ENCODE measurements around the gene MEOX1.
"Not testable (repeated sequence)": the region's sequence is repeated elsewhere in the genome, so short reads cannot be mapped to it uniquely, and the experiment has no call there.

Gene MEOX1

GRCh38 chr17:43618276-43618675 lies 43.4 kb downstream of the MEOX1 start:
- no peak for DNase-seq (ENCODE audit: low read depth in 2 of 2)

GRCh38 chr17:43616852-43617251 lies 44.9 kb downstream of the MEOX1 start:
- no peak for DNase-seq (ENCODE audit: low read depth in 2 of 2)

- DNase-seq (ENCODE audit: low read depth in 2 of 2) = no peak
Measured at GRCh38 chr17:43616421-43616820, 45.3 kb downstream of the MEOX1 start.

GRCh38 chr17:43616029-43616351 lies 45.7 kb downstream of the MEOX1 start:
- DNase-seq (ENCODE audit: low read depth in 2 of 2) = no peak

GRCh38 chr17:43615330-43616028 lies 46.2 kb downstream of the MEOX1 start:
- no peak for DNase-seq (ENCODE audit: low read depth in 2 of 2)

- no peak for DNase-seq (ENCODE audit: low read depth in 2 of 2)
Measured at GRCh38 chr17:43614561-43614960, 47.2 kb downstream of the MEOX1 start.

- no peak for DNase-seq (ENCODE audit: low read depth in 2 of 2)
Measured at GRCh38 chr17:43613917-43614316, 47.8 kb downstream of the MEOX1 start.

- no peak for DNase-seq (ENCODE audit: low read depth in 2 of 2)
Measured at GRCh38 chr17:43612515-43612914, 49.2 kb downstream of the MEOX1 start.

- DNase-seq (ENCODE audit: low read depth in 2 of 2) = no peak
Measured at GRCh38 chr17:43611230-43611969, 50.3 kb downstream of the MEOX1 start.

GRCh38 chr17:43609613-43610385 lies 51.9 kb downstream of the MEOX1 start:
- no peak for DNase-seq (ENCODE audit: low read depth in 2 of 2)

GRCh38 chr17:43608313-43608712 lies 53.4 kb downstream of the MEOX1 start:
- peak; percentile 12 to 35 for DNase-seq (ENCODE audit: low read depth in 2 of 2)

GRCh38 chr17:43604549-43604948 lies 57.2 kb downstream of the MEOX1 start:
- no peak for DNase-seq (ENCODE audit: low read depth in 2 of 2)

- no peak for DNase-seq (ENCODE audit: low read depth in 2 of 2)
Measured at GRCh38 chr17:43603321-43603720, 58.4 kb downstream of the MEOX1 start.

- not testable (repeated sequence) for DNase-seq (ENCODE audit: low read depth in 2 of 2)
Measured at GRCh38 chr17:43602556-43602955, 59.2 kb downstream of the MEOX1 start.

GRCh38 chr17:43601280-43602039 lies 60.3 kb downstream of the MEOX1 start:
- DNase-seq (ENCODE audit: low read depth in 2 of 2) = no peak

- no peak for DNase-seq (ENCODE audit: low read depth in 2 of 2)
Measured at GRCh38 chr17:43599835-43600234, 61.9 kb downstream of the MEOX1 start.

- no peak for DNase-seq (ENCODE audit: low read depth in 2 of 2)
Measured at GRCh38 chr17:43599046-43599395, 62.7 kb downstream of the MEOX1 start.

GRCh38 chr17:43598357-43599045 lies 63.2 kb downstream of the MEOX1 start:
- DNase-seq (ENCODE audit: low read depth in 2 of 2) = no peak

- no peak for DNase-seq (ENCODE audit: low read depth in 2 of 2)
Measured at GRCh38 chr17:43597624-43598356, 63.9 kb downstream of the MEOX1 start.

- DNase-seq (ENCODE audit: low read depth in 2 of 2) = no peak
Measured at GRCh38 chr17:43595466-43595865, 66.3 kb downstream of the MEOX1 start.

Data from activated CD4-positive, alpha-beta T cell treated with anti-CD3 and anti-CD28 coated beads for 24 hours (primary cell).